Naive B cell (primary cell): ENCODE measurements around the gene FASTK. TPM values are rescaled to one million over a fixed set of nuclear protein-coding genes. Genes with fewer than 3 reads are reported as not detected.

Experiments
- ATAC-seq, 2 donors: fragments of 150-1000 bp; cut with Tn5 transposase; 2 replicates each; pipeline ENCODE4 v1.10.0; 2021; ENCODE audit warnings: low read depth in 2 of 2, mild to moderate bottlenecking in 2 of 2, moderate library complexity in 2 of 2
- DNase-seq: peaks from one replicate; pipeline ENCODE4 v3.0.0; 2022
- H3K27ac Mint-ChIP-seq, 6 donors: one replicate each; pipeline ENCODE4 v1.8.0; 2020 to 2022; ENCODE audit warnings: mild to moderate bottlenecking in 6 of 6, mixed read lengths in 6 of 6, moderate library complexity in 5 of 6, inconsistent platforms in 2 of 6
- H3K27me3 Mint-ChIP-seq, 3 donors: one replicate each; pipeline ENCODE4 v1.8.0; 2021 to 2022; ENCODE audit warnings: mixed read lengths in 3 of 3, mild to moderate bottlenecking in 1 of 3
- H3K36me3 Mint-ChIP-seq, 2 donors: one replicate each; pipeline ENCODE4 v1.8.0; 2020 to 2022; ENCODE audit warnings: mixed read lengths in 2 of 2, inconsistent platforms in 1 of 2, mild to moderate bottlenecking in 1 of 2
- H3K4me1 Mint-ChIP-seq, 3 donors: one replicate each; pipeline ENCODE4 v1.8.0; 2020 to 2022; ENCODE audit warnings: mixed read lengths in 3 of 3, inconsistent platforms in 1 of 3, mild to moderate bottlenecking in 1 of 3, moderate library complexity in 1 of 3
- H3K4me3 Mint-ChIP-seq, 8 donors: one replicate each; pipeline ENCODE4 v1.8.0; 2020 to 2022; ENCODE audit warnings: mild to moderate bottlenecking in 8 of 8, mixed read lengths in 8 of 8, moderate library complexity in 8 of 8, inconsistent platforms in 2 of 8
- H3K9me3 Mint-ChIP-seq, 7 donors: one replicate each; pipeline ENCODE4 v1.8.0; 2020 to 2022; ENCODE audit warnings: mixed read lengths in 7 of 7, mild to moderate bottlenecking in 5 of 7, inconsistent platforms in 2 of 7, moderate library complexity in 1 of 7
- polyA plus RNA-seq, 6 donors: library from polyadenylated mRNA; unstranded; fragments of 300-500 nt; fragmentation: Illumina TruSeq; gene quantifications; one replicate each; pipeline ENCODE4 v1.2.3, GENCODE V29; 2021; ENCODE audit warnings: low read depth in 6 of 6

The FASTK gene
- polyA plus RNA-seq, 6 donors from 2014 or later: 31.6 to 52.0 (median 38.1) TPM

DNA sequence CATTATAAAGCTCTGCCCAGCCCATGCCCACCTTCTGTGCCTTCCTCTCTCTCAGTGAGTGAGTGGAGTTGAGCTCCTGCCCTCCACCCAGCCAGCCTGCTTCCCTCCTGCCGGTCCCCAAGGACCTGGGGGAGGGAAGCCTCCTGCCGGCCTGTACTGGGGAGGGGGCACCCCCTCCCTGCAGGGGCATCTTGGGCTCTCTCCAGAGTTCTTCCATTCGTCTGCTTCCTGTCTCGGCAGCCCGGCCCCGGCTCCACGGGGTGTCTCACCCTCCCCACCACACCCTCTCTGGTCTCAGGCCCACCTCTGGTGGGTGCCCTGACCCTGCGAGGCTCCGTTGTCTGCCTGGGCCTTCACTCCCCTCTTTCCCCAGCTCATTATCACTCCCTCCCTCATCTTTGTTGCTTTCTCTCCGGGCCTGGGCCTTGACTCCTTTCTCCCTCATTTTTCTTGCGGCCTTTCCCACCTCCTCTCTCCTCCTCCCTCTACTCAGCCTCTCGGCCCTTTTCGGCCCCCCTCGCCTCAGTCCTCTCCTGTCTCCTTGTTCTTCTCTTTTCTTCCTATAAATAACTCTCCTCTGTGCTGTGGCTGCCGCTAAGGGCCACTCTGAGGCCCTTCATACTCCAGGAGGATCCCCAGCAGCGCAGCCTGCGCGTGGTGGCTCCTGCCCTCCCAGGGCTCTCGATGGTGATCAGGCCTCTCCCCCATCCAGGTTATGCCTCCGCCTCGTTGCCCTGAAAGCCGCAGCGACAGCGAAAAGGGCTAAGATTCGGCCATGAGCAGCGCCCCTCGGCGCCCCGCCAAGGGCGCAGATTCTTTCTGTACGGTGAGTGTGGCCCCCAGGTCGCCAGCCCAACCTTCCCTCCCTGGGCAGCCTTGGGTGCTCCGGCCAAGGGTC is 19.1 kb downstream of the FASTK start:
- Mint-ChIP-seq H3K9me3 (no peaks in the 10 kb centered on the region), H3K36me3 (no peaks in the 10 kb centered on the region), H3K27me3 (no peaks in the 10 kb centered on the region), H3K27ac (peak overlapping the region in 3 of 6 donors; percentile 48 to 87 (median 59)), H3K4me1 (peaks cover 32 to 53% (median 39%) of the 10 kb centered on the region in 3 donors), H3K4me3 (peak overlapping the region in 6 of 8 donors; percentile 52 to 97 (median 90))
- ATAC-seq: no peak
- DNase-seq: no peak

- DNase-seq: no peak
- no peak for ATAC-seq
- Mint-ChIP-seq H3K4me3 (peak overlapping the region; percentile 88 to 97 (median 92)), H3K27ac (peak overlapping the region in 3 of 6 donors; percentile 39 to 87 (median 59)), H3K36me3 (no peaks in the 10 kb centered on the region), H3K27me3 (no peaks in the 10 kb centered on the region), H3K4me1 (peaks cover 32 to 53% (median 39%) of the 10 kb centered on the region in 3 donors), H3K9me3 (no peaks in the 10 kb centered on the region)
Measured at GRCh38 chr7:151060416-151061212, 20.0 kb downstream of the FASTK start.

DNA sequence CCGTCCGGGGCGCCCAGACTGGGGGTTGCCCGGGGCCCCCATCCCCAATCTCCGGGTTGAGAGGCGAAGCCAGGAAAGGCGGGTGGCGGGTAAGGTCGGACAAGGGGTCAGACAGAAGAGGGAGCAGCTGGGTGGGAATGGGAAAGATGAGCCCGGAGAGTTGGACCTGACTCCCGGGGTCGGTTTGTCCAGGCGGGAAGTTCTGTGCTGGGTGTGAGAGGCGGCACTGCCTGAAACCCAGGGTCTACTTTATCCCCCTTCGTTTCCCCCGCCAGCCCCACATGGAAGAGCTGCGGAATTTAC is 20.5 kb downstream of the FASTK start:
- Mint-ChIP-seq H3K27me3 (no peaks in the 10 kb centered on the region), H3K4me1 (peaks cover 32 to 53% (median 39%) of the 10 kb centered on the region in 3 donors), H3K27ac (peak overlapping the region in 4 of 6 donors; percentile 39 to 87 (median 64)), H3K4me3 (peak overlapping the region; percentile 88 to 97 (median 92)), H3K36me3 (no peaks in the 10 kb centered on the region), H3K9me3 (no peaks in the 10 kb centered on the region)
- DNase-seq (no peak), ATAC-seq (no peak)

DNA sequence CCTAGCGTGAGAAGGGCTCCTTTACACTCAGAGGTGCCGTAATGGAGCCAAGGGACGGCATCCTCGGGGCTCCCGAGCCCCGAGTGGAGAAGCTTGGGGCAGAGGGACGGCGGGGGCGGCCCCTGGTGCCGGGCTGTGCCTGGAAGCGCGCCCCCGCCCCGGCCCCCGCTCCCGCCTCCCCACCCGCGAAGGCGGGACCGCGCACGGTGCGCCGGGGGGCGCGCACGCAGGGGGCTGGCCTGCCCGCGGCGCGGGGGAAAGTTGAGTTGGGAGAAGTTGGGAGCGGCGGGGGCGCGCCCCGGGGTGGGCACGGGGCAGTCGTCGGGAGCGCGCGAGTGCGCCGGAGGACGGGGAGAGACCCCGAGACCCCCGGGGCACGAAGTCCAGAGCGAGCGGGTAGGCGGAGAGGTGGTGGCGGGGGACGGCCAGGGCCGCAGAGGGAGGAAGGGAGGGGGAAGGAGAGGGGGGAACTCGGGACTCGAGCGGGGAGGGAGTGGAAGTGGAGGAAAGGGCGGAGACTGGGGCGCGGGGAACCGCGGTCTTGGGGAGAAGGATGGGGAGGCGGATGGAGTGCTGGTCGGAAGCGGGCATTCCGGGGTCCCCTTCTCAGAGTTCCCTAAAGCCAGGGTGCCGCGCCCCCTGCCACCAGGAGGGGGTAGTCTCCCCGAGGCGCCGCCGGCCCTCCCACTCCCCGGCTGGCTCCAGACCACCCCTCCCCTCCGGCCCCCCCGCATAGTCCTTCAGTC is 21.1 kb downstream of the FASTK start, which contains the start of gene SLC4A2:
Gene SLC4A2, plus strand, starts transcription at position 223 of the 746 bp plus-strand sequence. CDS start 2,399 bp downstream, outside the sequence.
- ATAC-seq (peak; percentile 32 to 37), DNase-seq (peak; percentile 81)
- peaks cover 32 to 53% (median 39%) of the 10 kb centered on the region in 3 donors for H3K4me1 Mint-ChIP-seq
- H3K36me3 Mint-ChIP-seq: peaks cover 0 to 4% of the 10 kb centered on the region in 2 donors
- H3K4me3 Mint-ChIP-seq: peak within 1 kb of the TSS; percentile 90 to 97 (median 95)
- peaks cover 0 to 3% (median 0%) of the 10 kb centered on the region in 3 donors for H3K27me3 Mint-ChIP-seq
- no peaks in the 10 kb centered on the region for H3K9me3 Mint-ChIP-seq
- peak within 1 kb of the TSS; percentile 87 to 98 (median 96) for H3K27ac Mint-ChIP-seq

DNA sequence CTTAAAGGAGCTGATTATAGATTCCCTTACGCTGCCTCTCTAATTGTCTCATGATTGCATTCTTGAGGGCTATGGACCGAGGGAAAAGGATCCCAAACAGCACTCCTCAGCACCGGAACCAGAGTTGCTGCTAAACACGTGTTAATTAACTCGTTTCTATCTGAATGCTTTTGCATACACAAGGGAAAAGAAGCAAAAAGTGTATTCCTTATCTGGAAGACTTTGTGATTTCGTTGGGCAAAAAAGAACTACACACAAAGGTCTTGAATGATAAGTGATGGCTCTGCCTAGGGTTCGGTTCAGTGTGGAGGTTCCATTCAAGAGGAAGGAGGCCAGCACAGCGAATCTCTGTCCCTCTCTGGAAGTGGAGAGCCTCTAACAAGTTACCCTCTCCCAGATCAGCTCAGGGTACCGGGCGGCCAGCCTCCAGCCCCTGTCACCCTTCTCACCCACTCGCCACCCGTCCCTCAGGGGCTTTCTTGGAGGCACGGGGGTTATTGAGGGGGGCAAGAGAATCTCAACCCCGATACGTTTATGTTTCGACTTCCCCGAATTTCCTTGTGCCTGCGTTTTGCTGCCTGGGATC is 21.7 kb downstream of the FASTK start:
- Mint-ChIP-seq H3K9me3 (no peaks in the 10 kb centered on the region), H3K27ac (peak overlapping the region; percentile 87 to 98 (median 95)), H3K36me3 (peaks cover 0 to 6% of the 10 kb centered on the region in 2 donors), H3K27me3 (peaks cover 0 to 6% (median 0%) of the 10 kb centered on the region in 3 donors), H3K4me3 (peak overlapping the region; percentile 90 to 97 (median 95)), H3K4me1 (peaks cover 32 to 50% (median 39%) of the 10 kb centered on the region in 3 donors)
- DNase-seq (no peak), ATAC-seq (no peak)

DNA sequence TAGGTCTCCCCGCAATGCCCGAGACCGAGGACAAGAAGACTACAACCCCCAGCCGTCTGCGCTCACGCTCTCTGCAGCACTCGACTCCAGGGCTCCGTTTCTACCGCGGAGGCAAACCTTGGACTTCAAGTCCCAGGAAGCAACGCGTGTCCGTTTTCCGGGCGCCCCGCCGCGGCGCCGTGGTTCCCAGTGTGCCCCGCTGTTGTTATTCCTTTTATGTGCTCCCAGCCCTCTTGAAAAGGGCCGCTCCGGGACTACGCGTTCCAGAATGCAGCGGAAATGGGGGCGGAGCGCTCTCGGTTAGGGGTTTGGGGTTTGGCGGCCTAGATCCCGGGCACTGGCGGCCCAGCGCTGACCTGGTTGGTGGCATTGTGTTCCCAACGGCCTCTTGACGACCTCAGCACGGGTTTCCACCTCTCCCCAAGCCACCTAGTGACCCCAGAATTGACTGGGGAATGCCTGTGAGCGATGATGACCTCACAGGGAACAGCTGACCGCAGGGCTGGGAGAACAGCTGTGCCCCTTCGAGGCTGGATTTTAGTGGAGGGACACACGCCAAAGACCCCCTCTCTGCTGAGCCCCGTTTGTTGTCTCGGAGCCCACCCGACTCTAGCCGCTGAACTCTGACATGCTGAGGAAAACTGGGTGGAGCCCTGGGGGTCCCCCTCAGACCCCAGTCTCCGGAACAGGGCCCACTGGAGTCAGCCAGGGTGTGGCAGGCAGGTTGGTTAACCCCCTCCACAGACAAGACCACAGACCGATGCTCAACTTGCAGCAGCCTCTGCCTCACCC is 22.4 kb downstream of the FASTK start:
- Mint-ChIP-seq H3K4me1 (peaks cover 32 to 43% (median 37%) of the 10 kb centered on the region in 3 donors), H3K27ac (peak overlapping the region; percentile 87 to 98 (median 95)), H3K36me3 (peaks cover 0 to 8% of the 10 kb centered on the region in 2 donors)

GRCh38 chr7:151057506-151057988 is 23.1 kb downstream of the FASTK start, which contains the start of gene CDK5:
TSS of gene CDK5 (minus strand) at chr7:151057897. CDS start at chr7:151057848, 49 bp downstream.
- DNase-seq (no peak), ATAC-seq (peak; percentile 3 to 4)
- H3K4me1 Mint-ChIP-seq: peaks cover 32 to 43% (median 40%) of the 10 kb centered on the region in 3 donors

More for the DNA sequence above, 22.4 kb downstream of the FASTK start:
- peak; percentile 94 for DNase-seq
- H3K9me3 Mint-ChIP-seq: no peaks in the 10 kb centered on the region
- H3K4me3 Mint-ChIP-seq: peak overlapping the region; percentile 90 to 97 (median 95)
- peak; percentile 88 to 92 for ATAC-seq
- H3K27me3 Mint-ChIP-seq: peaks cover 0 to 8% (median 0%) of the 10 kb centered on the region in 3 donors

DNA sequence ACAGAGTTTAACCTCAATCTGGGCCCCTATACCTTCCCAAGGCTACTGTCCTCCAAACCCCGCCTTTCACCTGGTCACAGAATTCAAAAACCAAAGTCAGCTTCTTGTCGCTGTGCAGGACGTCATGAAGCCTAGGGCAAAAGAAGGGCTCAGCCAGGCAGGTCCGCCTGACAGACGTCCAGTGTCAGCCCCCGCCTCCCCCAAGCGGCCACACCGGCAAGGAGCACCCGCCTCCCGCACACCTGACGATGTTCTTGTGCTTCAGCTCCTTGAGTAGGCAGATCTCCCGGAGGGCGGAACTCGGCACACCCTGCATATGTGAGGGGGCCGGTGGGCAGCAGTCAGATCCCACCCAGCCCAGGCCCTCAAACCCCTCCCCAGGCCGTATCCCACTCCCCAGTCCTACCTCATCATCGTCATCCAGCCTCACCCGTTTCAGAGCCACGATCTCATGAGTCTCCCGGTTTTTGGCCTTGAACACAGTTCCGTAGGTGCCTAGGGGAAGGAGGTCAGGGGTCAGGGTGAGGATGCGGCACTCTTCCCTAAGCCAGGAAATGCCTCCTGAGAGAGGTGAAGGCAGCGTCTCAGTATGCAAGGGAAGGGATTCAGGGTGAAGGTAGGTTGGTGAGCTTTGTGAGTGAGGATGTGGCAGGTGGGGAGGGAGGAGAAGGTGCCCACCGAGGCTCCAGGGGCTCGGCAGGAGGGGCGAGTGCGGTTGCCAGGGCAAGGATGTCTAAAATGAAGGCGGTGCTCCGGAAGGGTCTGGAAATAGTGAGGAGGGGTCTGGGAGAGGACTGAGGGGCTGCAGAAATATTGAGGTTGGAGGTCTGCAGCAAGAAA is 23.7 kb downstream of the FASTK start:
- Mint-ChIP-seq H3K27me3 (peaks cover 5 to 19% (median 10%) of the 10 kb centered on the region in 3 donors), H3K4me1 (peaks cover 30 to 43% (median 41%) of the 10 kb centered on the region in 3 donors), H3K36me3 (peaks cover 0 to 19% of the 10 kb centered on the region in 2 donors), H3K27ac (peak overlapping the region in 4 of 6 donors; percentile 52 to 92 (median 79)), H3K9me3 (no peaks in the 10 kb centered on the region), H3K4me3 (peak overlapping the region; percentile 90 to 97 (median 95))
- DNase-seq: no peak
- ATAC-seq: no peak

More at GRCh38 chr7:151057506-151057988, 23.1 kb downstream of the FASTK start, which contains the start of gene CDK5:
- no peaks in the 10 kb centered on the region for H3K9me3 Mint-ChIP-seq
- peaks cover 0 to 15% of the 10 kb centered on the region in 2 donors for H3K36me3 Mint-ChIP-seq
- H3K27ac Mint-ChIP-seq: peak within 1 kb of the TSS; percentile 87 to 98 (median 95)
- peak within 1 kb of the TSS; percentile 90 to 97 (median 95) for H3K4me3 Mint-ChIP-seq
- H3K27me3 Mint-ChIP-seq: peaks cover 3 to 14% (median 3%) of the 10 kb centered on the region in 3 donors

- H3K4me1 Mint-ChIP-seq: peaks cover 24 to 37% (median 35%) of the 10 kb centered on the region in 3 donors
- peaks cover 0 to 19% of the 10 kb centered on the region in 2 donors for H3K36me3 Mint-ChIP-seq
- ATAC-seq (no peak), DNase-seq (no peak)
- H3K27me3 Mint-ChIP-seq: peaks cover 5 to 19% (median 16%) of the 10 kb centered on the region in 3 donors
- peak overlapping the region; percentile 9 to 97 (median 93) for H3K4me3 Mint-ChIP-seq
- no peaks in the 10 kb centered on the region for H3K9me3 Mint-ChIP-seq
- peak overlapping the region in 2 of 6 donors; percentile 19 to 37 for H3K27ac Mint-ChIP-seq
Measured at GRCh38 chr7:151056283-151056665, 24.3 kb downstream of the FASTK start.

- Mint-ChIP-seq H3K27me3 (peaks cover 5 to 28% (median 27%) of the 10 kb centered on the region in 3 donors), H3K36me3 (peaks cover 0 to 19% of the 10 kb centered on the region in 2 donors), H3K4me1 (peaks cover 12 to 25% (median 18%) of the 10 kb centered on the region in 3 donors), H3K27ac (no peak overlapping the region), H3K4me3 (no peak overlapping the region), H3K9me3 (no peaks in the 10 kb centered on the region)
- DNase-seq (no peak), ATAC-seq (no peak)
Measured at GRCh38 chr7:151053751-151054150, 26.9 kb downstream of the FASTK start.

DNA sequence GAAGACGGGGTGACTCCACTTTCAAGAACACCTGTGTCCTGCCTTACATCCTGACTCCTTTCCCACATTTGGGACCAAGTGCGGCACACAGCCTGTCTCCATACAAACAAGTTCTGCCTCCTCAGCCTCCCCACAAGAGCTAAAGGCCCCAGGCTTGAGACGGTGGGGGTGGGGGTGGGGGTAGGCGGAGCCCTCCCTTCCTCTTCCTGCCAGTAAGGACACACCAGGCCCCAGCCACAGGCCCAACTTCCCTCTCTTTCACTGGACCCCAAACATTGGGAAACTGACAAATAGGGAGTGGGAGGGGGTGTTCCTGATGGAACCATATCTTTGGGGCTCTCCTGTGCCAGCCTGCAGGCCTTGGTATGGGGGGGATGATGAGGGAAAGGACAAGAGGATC is 27.5 kb downstream of the FASTK start:
- H3K4me1 Mint-ChIP-seq: peaks cover 9 to 19% (median 12%) of the 10 kb centered on the region in 3 donors
- DNase-seq: no peak
- peaks cover 5 to 28% (median 27%) of the 10 kb centered on the region in 3 donors for H3K27me3 Mint-ChIP-seq
- H3K36me3 Mint-ChIP-seq: peaks cover 0 to 19% of the 10 kb centered on the region in 2 donors
- H3K4me3 Mint-ChIP-seq: no peak overlapping the region
- no peaks in the 10 kb centered on the region for H3K9me3 Mint-ChIP-seq
- no peak for ATAC-seq
- no peak overlapping the region for H3K27ac Mint-ChIP-seq
